ENCODE results near the gene CMTM6. TPM values are rescaled to one million over a fixed set of nuclear protein-coding genes. Genes with fewer than 3 reads are reported as not detected.

CMTM6 gene
- total RNA-seq, 1 donor from 2014 or later = 33.7 TPM

- no peak for DNase-seq (ENCODE audit: low read depth, low spot score)
- Mint-ChIP-seq H3K36me3 (ENCODE audit: low read depth) (peaks cover 4% of the 10 kb centered on the region), H3K27me3 (ENCODE audit: low read depth) (no peaks in the 10 kb centered on the region), H3K9me3 (no peaks in the 10 kb centered on the region), H3K4me1 (peaks cover 4% of the 10 kb centered on the region), H3K27ac (ENCODE audit: unreplicated experiment) (no peak overlapping the region), H3K4me3 (no peak overlapping the region)
- TF ChIP-seq CTCF (conservative IDR thresholded peaks at IDR 0.05) = no peak
Measured at GRCh38 chr3:32493437-32494414, 8.9 kb downstream of the CMTM6 start.

- Mint-ChIP-seq H3K27me3 (ENCODE audit: low read depth) (no peaks in the 10 kb centered on the region), H3K4me3 (no peak overlapping the region), H3K9me3 (no peaks in the 10 kb centered on the region), H3K36me3 (ENCODE audit: low read depth) (peaks cover 4% of the 10 kb centered on the region), H3K4me1 (peaks cover 4% of the 10 kb centered on the region), H3K27ac (ENCODE audit: unreplicated experiment) (no peak overlapping the region)
- no peak for DNase-seq (ENCODE audit: low read depth, low spot score)
- TF ChIP-seq CTCF (conservative IDR thresholded peaks at IDR 0.05) = no peak
Measured at GRCh38 chr3:32492684-32493436, 9.8 kb downstream of the CMTM6 start.

DNA sequence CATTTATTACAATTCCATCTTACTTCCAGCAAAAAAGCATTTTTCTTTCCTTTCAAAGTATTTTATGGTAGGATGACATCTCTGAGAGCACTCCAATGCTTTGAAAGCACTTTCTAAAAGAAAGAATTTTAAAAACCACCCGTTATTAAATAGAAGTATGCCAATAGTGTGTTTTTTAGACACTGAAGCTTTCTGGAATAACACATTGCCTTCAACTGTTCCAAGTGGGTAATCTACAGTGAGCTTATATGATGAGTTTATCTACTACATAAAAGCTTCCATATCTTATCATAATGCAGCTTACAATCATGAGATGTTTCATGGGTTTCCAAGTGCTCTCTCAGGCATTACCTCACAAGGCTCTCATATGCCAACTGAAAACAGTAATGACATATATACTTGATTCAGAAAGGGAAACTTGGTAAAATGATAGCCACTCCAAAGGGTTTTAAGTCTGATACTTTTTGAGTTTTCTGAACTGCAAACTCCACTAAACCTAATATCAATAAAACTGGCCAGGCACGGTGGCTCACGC, 14.1 kb downstream of the CMTM6 start:
- no peak for DNase-seq (ENCODE audit: low read depth, low spot score)
- peaks cover 7% of the 10 kb centered on the region for H3K36me3 Mint-ChIP-seq (ENCODE audit: low read depth)
- no peak overlapping the region for H3K4me3 Mint-ChIP-seq
- H3K27ac Mint-ChIP-seq (ENCODE audit: unreplicated experiment) = no peak overlapping the region
- H3K27me3 Mint-ChIP-seq (ENCODE audit: low read depth) = no peaks in the 10 kb centered on the region
- no peak for TF ChIP-seq CTCF (conservative IDR thresholded peaks at IDR 0.05)
- no peaks in the 10 kb centered on the region for H3K9me3 Mint-ChIP-seq
- no peaks in the 10 kb centered on the region for H3K4me1 Mint-ChIP-seq

DNA sequence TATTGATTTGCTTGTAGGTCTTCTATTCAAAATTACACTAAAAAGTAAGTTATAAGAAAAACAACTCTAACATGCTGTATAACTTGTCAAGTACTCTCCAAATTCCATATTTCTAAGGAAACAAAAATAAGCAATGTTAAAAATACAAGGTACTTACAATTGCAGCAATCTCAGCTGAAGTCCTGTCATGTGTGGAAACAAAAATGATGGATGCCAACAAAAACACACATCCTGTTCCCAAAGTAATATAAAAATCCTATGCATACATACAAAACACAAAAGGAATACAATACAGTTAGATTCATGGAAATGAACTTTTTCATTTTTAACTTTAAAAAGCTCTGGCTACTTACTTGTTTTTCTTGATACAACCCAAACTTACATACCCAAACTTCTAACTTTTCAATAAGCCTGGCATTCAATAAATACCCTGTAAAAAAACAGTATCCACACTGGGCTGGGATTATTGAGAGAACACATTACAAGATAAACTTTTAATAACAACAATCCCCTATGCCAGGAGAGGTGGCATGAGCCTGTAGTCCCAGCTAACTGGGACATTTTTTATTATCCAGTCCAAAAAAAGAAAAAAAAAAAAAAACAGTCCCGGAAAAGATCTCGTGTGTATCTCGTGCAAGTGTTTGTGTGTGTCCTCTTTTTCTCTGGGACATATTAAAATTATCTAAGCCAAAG, 14.7 kb downstream of the CMTM6 start:
- Mint-ChIP-seq H3K27ac (ENCODE audit: unreplicated experiment) (no peak overlapping the region), H3K27me3 (ENCODE audit: low read depth) (no peaks in the 10 kb centered on the region), H3K36me3 (ENCODE audit: low read depth) (peaks cover 7% of the 10 kb centered on the region), H3K9me3 (no peaks in the 10 kb centered on the region), H3K4me1 (no peaks in the 10 kb centered on the region), H3K4me3 (no peak overlapping the region)
- no peak for TF ChIP-seq CTCF (conservative IDR thresholded peaks at IDR 0.05)
- DNase-seq (ENCODE audit: low read depth, low spot score) = no peak

- H3K9me3 Mint-ChIP-seq = no peaks in the 10 kb centered on the region
- no peak overlapping the region for H3K4me3 Mint-ChIP-seq
- H3K36me3 Mint-ChIP-seq (ENCODE audit: low read depth) = peaks cover 18% of the 10 kb centered on the region
- H3K27ac Mint-ChIP-seq (ENCODE audit: unreplicated experiment) = no peak overlapping the region
- no peak for TF ChIP-seq CTCF (conservative IDR thresholded peaks at IDR 0.05)
- no peaks in the 10 kb centered on the region for H3K27me3 Mint-ChIP-seq (ENCODE audit: low read depth)
- peaks cover 4% of the 10 kb centered on the region for H3K4me1 Mint-ChIP-seq
- DNase-seq (ENCODE audit: low read depth, low spot score) = no peak
Measured at GRCh38 chr3:32484436-32484835, 18.2 kb downstream of the CMTM6 start.
